Smooth muscle cell (in vitro differentiated cells): Measurements from ENCODE around the gene CALHM3. TPM values are rescaled to one million over a fixed set of nuclear protein-coding genes. Genes with fewer than 3 reads are reported as not detected.

Experiments used
- DNase-seq: peaks from one replicate; lab custom pipeline; 2025; ENCODE audit not compliant: unreplicated experiment; lab: John Stamatoyannopoulos, UW
- H2AFZ ChIP-seq: fragments of 200-600 bp; sonication (generic); 2 replicates; pipeline ENCODE4 v1.6.0; 2016; ENCODE audit warnings: antibody characterized with exemption, low read depth, mild to moderate bottlenecking
- H3F3A ChIP-seq: fragments of 200-600 bp; sonication (generic); 2 replicates; pipeline ENCODE4 v1.6.0; 2017; ENCODE audit warnings: antibody characterized with exemption, low read depth
- H3K27ac ChIP-seq: fragments of 200-600 bp; sonication (generic); 2 replicates; pipeline ENCODE4 v1.5.1; 2016; ENCODE audit warnings: low read depth, mild to moderate bottlenecking
- H3K27me3 ChIP-seq: fragments of 200-600 bp; sonication (generic); 2 replicates; pipeline ENCODE4 v1.6.1; 2016; ENCODE audit warnings: low read depth, mild to moderate bottlenecking
- H3K36me3 ChIP-seq: fragments of 200-600 bp; sonication (generic); 2 replicates; pipeline ENCODE4 v1.5.1; 2016; ENCODE audit warnings: low read depth
- H3K4me1 ChIP-seq: fragments of 200-600 bp; sonication (generic); 2 replicates; pipeline ENCODE4 v1.5.1; 2016; ENCODE audit warnings: low read depth
- H3K4me2 ChIP-seq: fragments of 200-600 bp; sonication (generic); 2 replicates; pipeline ENCODE4 v1.6.0; 2016; ENCODE audit warnings: mild to moderate bottlenecking
- H3K4me3 ChIP-seq: fragments of 200-600 bp; sonication (generic); 2 replicates; pipeline ENCODE4 v1.5.1; 2016; ENCODE audit warnings: mild to moderate bottlenecking
- H3K79me2 ChIP-seq: fragments of 200-600 bp; sonication (generic); 2 replicates; pipeline ENCODE4 v1.6.0; 2016; ENCODE audit warnings: low read depth, mild to moderate bottlenecking
- H3K9ac ChIP-seq: fragments of 200-600 bp; sonication (generic); 2 replicates; pipeline ENCODE4 v1.6.0; 2016; ENCODE audit warnings: low read depth
- H3K9me3 ChIP-seq: fragments of 200-600 bp; sonication (generic); replicated peaks from 2 replicates; pipeline ENCODE4 v1.5.1; 2016; ENCODE audit warnings: low read depth
- H4K20me1 ChIP-seq: fragments of 200-600 bp; sonication (generic); 2 replicates; pipeline ENCODE4 v1.6.0; 2016; ENCODE audit warnings: low read depth
- WGBS: methylation state at CpG from one replicate; pipeline ENCODE4 v1.1.7; 2016; ENCODE audit warnings: low lambda C conversion rate; 5-methylcytosine and 5-hydroxymethylcytosine counted together
- polyA plus RNA-seq: library from polyadenylated mRNA; unstranded; fragments of >200 nt; fragmentation: Nextera tagmentation; extraction: Ambion mirVana; gene quantifications from 2 replicates; pipeline ENCODE4 v1.2.1, GENCODE V29; 2016
- total RNA-seq: library from RNA; depleted of rRNA; stranded (reverse); fragments of >200 nt; gene quantifications from 2 replicates; pipeline ENCODE4 v1.2.3, GENCODE V29; 2014
- TF ChIP-seq, protein P1 (sequence below): fragments of 200-600 bp; sonication (generic); IDR thresholded peaks from 2 replicates; pipeline ENCODE4 v1.5.1; 2017; ENCODE audit warnings: borderline replicate concordance, mild to moderate bottlenecking, antibody characterized with exemption; ENCODE audit not compliant: insufficient read depth, poor library complexity, severe bottlenecking

Gene CALHM3
- total and polyA plus RNA-seq, 2 experiments from 2014 or later = not detected

DNA sequence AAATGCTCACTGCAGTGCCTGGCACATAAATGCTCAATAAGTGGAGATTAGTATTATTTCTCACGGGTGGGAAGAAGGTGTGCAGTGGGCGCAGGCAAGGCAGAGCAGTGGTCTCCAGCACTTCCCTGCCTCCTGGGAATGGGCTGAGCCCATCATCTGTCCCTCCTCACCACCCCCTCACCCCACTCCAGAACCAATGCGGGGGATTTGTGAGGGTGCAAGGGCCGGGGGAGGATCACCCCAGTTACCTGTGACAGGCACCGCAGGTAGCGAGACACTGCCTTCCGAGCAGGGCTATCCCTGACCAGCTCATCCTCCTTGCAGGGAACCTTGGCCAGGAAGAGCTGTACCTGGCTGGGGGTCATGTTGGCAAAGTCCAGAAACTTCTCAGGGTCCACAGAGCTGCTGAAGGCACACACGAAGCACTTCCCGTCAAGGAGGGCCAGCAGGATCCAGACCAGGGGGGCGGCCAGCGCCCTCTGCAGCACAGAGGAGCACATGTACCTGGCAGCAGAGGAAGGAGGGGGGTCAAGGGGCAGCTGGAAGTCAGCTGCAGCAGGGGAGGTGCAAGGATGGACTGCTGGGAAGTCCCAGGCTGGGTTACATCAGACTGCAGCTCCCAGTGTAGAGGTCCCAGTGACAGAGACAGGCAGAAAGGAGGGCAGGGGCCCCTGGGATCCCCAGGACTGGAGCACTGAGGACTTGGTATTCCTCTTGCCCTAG is 2.8 kb downstream of the CALHM3 start:
- Histone ChIP-seq H3K36me3 (no peaks in the 10 kb centered on the region), H3K4me2 (no peak overlapping the region), H4K20me1 (no peaks in the 10 kb centered on the region), H3K9ac (no peak overlapping the region), H3K4me3 (no peak overlapping the region), H3K79me2 (no peaks in the 10 kb centered on the region), H3K9me3 (no peaks in the 10 kb centered on the region), H3K4me1 (peaks cover 4% of the 10 kb centered on the region), H3K27ac (no peak overlapping the region), H3K27me3 (no peaks in the 10 kb centered on the region), H2AFZ (no peak overlapping the region), H3F3A (no peaks in the 10 kb centered on the region)
- no peak for DNase-seq
- 65% methylated on average over 11 of the region's 11 CpGs for WGBS
- TF ChIP-seq, protein P1, sequence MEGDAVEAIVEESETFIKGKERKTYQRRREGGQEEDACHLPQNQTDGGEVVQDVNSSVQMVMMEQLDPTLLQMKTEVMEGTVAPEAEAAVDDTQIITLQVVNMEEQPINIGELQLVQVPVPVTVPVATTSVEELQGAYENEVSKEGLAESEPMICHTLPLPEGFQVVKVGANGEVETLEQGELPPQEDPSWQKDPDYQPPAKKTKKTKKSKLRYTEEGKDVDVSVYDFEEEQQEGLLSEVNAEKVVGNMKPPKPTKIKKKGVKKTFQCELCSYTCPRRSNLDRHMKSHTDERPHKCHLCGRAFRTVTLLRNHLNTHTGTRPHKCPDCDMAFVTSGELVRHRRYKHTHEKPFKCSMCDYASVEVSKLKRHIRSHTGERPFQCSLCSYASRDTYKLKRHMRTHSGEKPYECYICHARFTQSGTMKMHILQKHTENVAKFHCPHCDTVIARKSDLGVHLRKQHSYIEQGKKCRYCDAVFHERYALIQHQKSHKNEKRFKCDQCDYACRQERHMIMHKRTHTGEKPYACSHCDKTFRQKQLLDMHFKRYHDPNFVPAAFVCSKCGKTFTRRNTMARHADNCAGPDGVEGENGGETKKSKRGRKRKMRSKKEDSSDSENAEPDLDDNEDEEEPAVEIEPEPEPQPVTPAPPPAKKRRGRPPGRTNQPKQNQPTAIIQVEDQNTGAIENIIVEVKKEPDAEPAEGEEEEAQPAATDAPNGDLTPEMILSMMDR = no peak

DNA sequence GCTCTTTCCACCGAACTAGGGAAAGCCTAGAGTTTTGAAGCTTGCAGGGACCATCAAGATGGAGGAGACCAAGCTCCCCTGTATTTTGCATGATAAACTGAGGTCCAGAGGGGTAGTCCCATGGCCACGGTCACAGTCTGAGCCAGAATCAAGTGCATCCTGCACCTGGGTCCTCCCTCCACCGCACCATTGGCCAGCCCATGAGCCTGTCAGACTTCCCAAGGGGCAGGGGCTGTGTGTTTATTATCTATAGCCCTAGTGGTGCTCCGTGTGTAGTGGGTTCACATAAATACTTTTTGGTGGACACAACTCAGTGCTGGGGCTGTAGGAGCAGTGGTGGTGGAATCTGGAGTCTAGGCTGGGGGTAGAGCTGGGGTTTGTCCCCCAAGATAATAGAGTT is 3.6 kb downstream of the CALHM3 start:
- WGBS = 86% methylated on average over 4 of the region's 4 CpGs
- TF ChIP-seq, protein P1 = no peak

DNA sequence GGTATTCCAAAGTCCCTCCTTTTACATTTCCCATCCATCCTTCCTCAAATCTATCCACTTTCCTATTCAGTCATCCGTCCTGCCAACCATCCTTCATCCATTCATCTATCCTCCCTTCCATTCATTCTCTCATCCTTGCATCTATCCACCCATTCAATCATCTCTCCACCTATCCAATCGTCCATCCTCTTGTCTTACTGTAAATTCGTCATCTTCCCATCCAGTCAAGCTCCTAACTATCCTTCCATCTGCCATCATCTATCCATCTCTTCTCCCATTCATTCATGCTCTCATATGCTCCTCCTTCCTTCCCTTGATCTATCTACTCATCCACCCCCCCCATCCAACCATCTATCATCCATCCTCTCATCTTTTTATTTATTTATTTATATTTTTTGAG is 5.0 kb downstream of the CALHM3 start:
- Histone ChIP-seq H3K9ac (no peak overlapping the region), H3K9me3 (no peaks in the 10 kb centered on the region), H3K4me3 (no peak overlapping the region), H2AFZ (no peak overlapping the region), H3F3A (no peaks in the 10 kb centered on the region), H3K79me2 (no peaks in the 10 kb centered on the region), H3K27me3 (no peaks in the 10 kb centered on the region), H3K36me3 (no peaks in the 10 kb centered on the region), H4K20me1 (no peaks in the 10 kb centered on the region), H3K4me2 (no peak overlapping the region), H3K27ac (no peak overlapping the region), H3K4me1 (peaks cover 6% of the 10 kb centered on the region)
- TF ChIP-seq, protein P1 = no peak
- no peak for DNase-seq
- 85% methylated on average over 3 of the region's 3 CpGs for WGBS

More for the DNA sequence above, 3.6 kb downstream of the CALHM3 start:
- peaks cover 6% of the 10 kb centered on the region for H3K4me1 ChIP-seq
- H3F3A ChIP-seq = no peaks in the 10 kb centered on the region
- H3K4me2 ChIP-seq = no peak overlapping the region
- no peaks in the 10 kb centered on the region for H3K27me3 ChIP-seq
- no peak overlapping the region for H2AFZ ChIP-seq
- H3K9me3 ChIP-seq = no peaks in the 10 kb centered on the region
- no peaks in the 10 kb centered on the region for H4K20me1 ChIP-seq
- H3K36me3 ChIP-seq = no peaks in the 10 kb centered on the region
- no peak overlapping the region for H3K27ac ChIP-seq
- no peak overlapping the region for H3K4me3 ChIP-seq
- no peaks in the 10 kb centered on the region for H3K79me2 ChIP-seq
- no peak for DNase-seq
- no peak overlapping the region for H3K9ac ChIP-seq

DNA sequence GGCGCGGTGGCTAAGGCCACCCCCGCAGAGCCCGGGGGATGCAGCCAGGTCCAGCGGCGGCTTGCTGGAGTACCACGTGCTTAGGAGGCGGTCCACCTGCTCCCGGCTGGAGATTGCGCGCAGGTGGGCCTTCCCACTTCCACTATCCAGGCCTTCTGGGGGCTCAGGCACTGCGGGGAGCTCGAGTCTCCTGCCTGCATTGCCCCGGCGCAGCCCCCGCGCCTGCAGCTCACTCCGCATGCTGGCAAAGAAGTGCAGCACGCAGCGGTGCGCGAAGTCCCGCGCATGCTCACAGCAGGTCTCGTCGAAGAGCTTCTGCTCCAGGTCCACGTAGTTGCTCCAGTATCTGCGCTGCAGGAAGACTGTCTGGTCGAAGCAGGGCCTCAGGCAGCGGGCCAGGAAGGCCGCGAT is 5.8 kb downstream of the CALHM3 start:
- TF ChIP-seq, protein P1 = no peak
- no peak overlapping the region for H3K9ac ChIP-seq
- no peak overlapping the region for H3K4me3 ChIP-seq
- H3K79me2 ChIP-seq = no peaks in the 10 kb centered on the region
- no peaks in the 10 kb centered on the region for H3F3A ChIP-seq
- peaks cover 6% of the 10 kb centered on the region for H3K4me1 ChIP-seq
- H3K27ac ChIP-seq = no peak overlapping the region
- DNase-seq = no peak
- WGBS = 96% methylated on average over 32 of the region's 32 CpGs
- H2AFZ ChIP-seq = no peak overlapping the region
- H3K27me3 ChIP-seq = no peaks in the 10 kb centered on the region
- no peak overlapping the region for H3K4me2 ChIP-seq
- no peaks in the 10 kb centered on the region for H3K36me3 ChIP-seq
- H4K20me1 ChIP-seq = no peaks in the 10 kb centered on the region
- no peaks in the 10 kb centered on the region for H3K9me3 ChIP-seq
